H1 (cell line): ENCODE results near the gene LPP. TPM values are rescaled to one million over a fixed set of nuclear protein-coding genes. Genes with fewer than 3 reads are reported as not detected.

Experiments used
- CTCF ChIA-PET: fragments of 300-600 bp; sonication (Branson Sonifier 250); formaldehyde crosslinking; loops from one replicate; lab custom pipeline; 2021; ENCODE audit not compliant: partially characterized antibody; lab: Charles Lee
- POLR2A ChIA-PET: fragments of 300-600 bp; sonication (Branson Sonifier 250); formaldehyde crosslinking; loops from one replicate; lab custom pipeline; 2021; ENCODE audit warnings: inconsistent platforms; ENCODE audit not compliant: partially characterized antibody; lab: Charles Lee
- DNase-seq, 2 experiments: peaks; one replicate each; pipeline versions ENCODE4 v3.0.0 to v3.0.0-alpha.2; 2010 to 2022; ENCODE audit warnings: low spot score in 2 of 2, low read depth in 1 of 2, mixed read lengths in 1 of 2
- FAIRE-seq: peaks from 2 replicates; lab custom pipeline; 2011; peaks lifted over from hg19 to GRCh38; lab: Jason Lieb, UNC
- H2AFZ ChIP-seq: 2 replicates; pipeline ENCODE4 v1.8.1; 2012; ENCODE audit warnings: low read length, inconsistent platforms
- H2AK5ac ChIP-seq: 2 replicates; pipeline ENCODE4 v1.6.1; 2013; ENCODE audit warnings: low read depth, low read length
- H2BK120ac ChIP-seq: replicated peaks from 2 replicates; pipeline ENCODE3; 2013; ENCODE audit warnings: low read depth, low read length, inconsistent platforms
- H2BK12ac ChIP-seq: 2 replicates; pipeline ENCODE4 v1.6.1; 2013; ENCODE audit warnings: low read depth, low read length
- H2BK15ac ChIP-seq: 2 replicates; pipeline ENCODE4 v1.6.1; 2013; ENCODE audit warnings: low read length
- H2BK20ac ChIP-seq: 2 replicates; pipeline ENCODE4 v1.6.1; 2013; ENCODE audit warnings: low read length
- H2BK5ac ChIP-seq: 2 replicates; pipeline ENCODE4 v1.6.1; 2013; ENCODE audit warnings: low read depth, low read length
- H3K14ac ChIP-seq: 2 replicates; pipeline ENCODE4 v1.6.1; 2013; ENCODE audit warnings: inconsistent platforms; ENCODE audit not compliant: insufficient read length
- H3K18ac ChIP-seq: 2 replicates; pipeline ENCODE4 v1.6.1; 2013; ENCODE audit warnings: low read length; ENCODE audit errors: extremely low read depth
- H3K23ac ChIP-seq: 2 replicates; pipeline ENCODE4 v1.6.1; 2013; ENCODE audit warnings: inconsistent platforms; ENCODE audit not compliant: insufficient read length
- H3K23me2 ChIP-seq: 2 replicates; pipeline ENCODE4 v1.6.1; 2013; ENCODE audit warnings: low read depth, low read length
- H3K27ac ChIP-seq: 2 replicates; pipeline ENCODE4 v1.6.1; 2011; ENCODE audit warnings: low read depth, low read length, inconsistent platforms
- H3K27me3 ChIP-seq, 4 experiments: replicated peaks in 1 of 4; 1 replicate in 1 of 4; 2 replicates in 3 of 4; pipeline versions ENCODE4 v1.6.1 to v1.8.1; 2011 to 2013; ENCODE audit warnings: low read length in 3 of 4, mild to moderate bottlenecking in 3 of 4, inconsistent platforms in 2 of 4, mixed read lengths in 2 of 4, moderate library complexity in 1 of 4; ENCODE audit not compliant: control insufficient read depth in 3 of 4, insufficient read depth in 3 of 4; ENCODE audit errors: extremely low read depth in 1 of 4
- H3K36me3 ChIP-seq, 4 experiments: 2 replicates each; pipeline versions ENCODE4 v1.6.1 to v1.8.1; 2011 to 2013; ENCODE audit warnings: mild to moderate bottlenecking in 4 of 4, low read length in 3 of 4, moderate library complexity in 2 of 4, control low read depth in 1 of 4, inconsistent platforms in 1 of 4; ENCODE audit not compliant: insufficient read depth in 4 of 4, control insufficient read depth in 2 of 4
- H3K4ac ChIP-seq: replicated peaks from 2 replicates; pipeline ENCODE3; 2013; ENCODE audit warnings: low read length, low read depth, mixed read lengths, inconsistent platforms; ENCODE audit not compliant: insufficient read length
- H3K4me1 ChIP-seq, 4 experiments: replicated peaks in 1 of 4; 1 replicate in 1 of 4; 2 replicates in 3 of 4; pipeline versions ENCODE4 v1.6.1 to v1.8.1; 2011 to 2013; ENCODE audit warnings: low read length in 3 of 4, inconsistent platforms in 2 of 4, mixed read lengths in 1 of 4; ENCODE audit not compliant: insufficient read depth in 4 of 4, control insufficient read depth in 3 of 4
- H3K4me2 ChIP-seq, 2 experiments: 2 replicates each; pipeline versions ENCODE4 v1.6.1 to v1.8.1; 2011 to 2013; ENCODE audit warnings: low read depth in 2 of 2, low read length in 2 of 2, control low read depth in 1 of 2, inconsistent platforms in 1 of 2, mild to moderate bottlenecking in 1 of 2; ENCODE audit not compliant: insufficient read depth in 1 of 2
- H3K4me3 ChIP-seq, 4 experiments: fragments of 200-600, 300-600 bp in 1 of 4; sonication (generic), shearing (Covaris generic), sonication (Bioruptor Twin) in 1 of 4; 2 replicates each; pipeline versions ENCODE4 v1.5.1 to v1.8.1; 2011 to 2016; ENCODE audit warnings: low read length in 4 of 4, low read depth in 3 of 4, control low read depth in 2 of 4, inconsistent platforms in 2 of 4, mild to moderate bottlenecking in 2 of 4, mixed read lengths in 1 of 4, moderate library complexity in 1 of 4; ENCODE audit not compliant: insufficient read depth in 2 of 4; ENCODE audit errors: extremely low read depth in 1 of 4
- H3K56ac ChIP-seq: replicated peaks from 2 replicates; pipeline ENCODE3; 2013; ENCODE audit warnings: low read depth, mild to moderate bottlenecking, mixed read lengths, low read length, inconsistent platforms; ENCODE audit not compliant: insufficient read length
- H3K79me1 ChIP-seq: 2 replicates; pipeline ENCODE4 v1.6.1; 2013; ENCODE audit warnings: low read depth, low read length, control low read depth
- H3K79me2 ChIP-seq, 2 experiments: 2 replicates each; pipeline versions ENCODE4 v1.6.1 to v1.8.1; 2012 to 2013; ENCODE audit warnings: low read length in 2 of 2, mild to moderate bottlenecking in 2 of 2, inconsistent platforms in 1 of 2; ENCODE audit not compliant: insufficient read depth in 2 of 2, control insufficient read depth in 1 of 2
- H3K9ac ChIP-seq, 4 experiments: replicated peaks in 1 of 4; 1 replicate in 1 of 4; 2 replicates in 3 of 4; pipeline versions ENCODE4 v1.6.1 to v1.8.1; 2011 to 2013; ENCODE audit warnings: low read depth in 3 of 4, low read length in 3 of 4, control low read depth in 2 of 4, mild to moderate bottlenecking in 2 of 4, moderate library complexity in 2 of 4, inconsistent platforms in 1 of 4; ENCODE audit errors: extremely low read depth in 1 of 4
- H3K9me3 ChIP-seq, 2 experiments: 2 replicates each; pipeline versions ENCODE4 v1.6.1 to v1.8.1; 2012 to 2013; ENCODE audit warnings: mild to moderate bottlenecking in 2 of 2, moderate library complexity in 2 of 2, control low read depth in 1 of 2, inconsistent platforms in 1 of 2, low read depth in 1 of 2, low read length in 1 of 2, mixed read lengths in 1 of 2; ENCODE audit not compliant: insufficient read depth in 2 of 2
- H4K20me1 ChIP-seq, 2 experiments: replicated peaks in 1 of 2; 2 replicates each; pipeline versions ENCODE3 to v1.8.1; 2011 to 2013; ENCODE audit warnings: inconsistent platforms in 2 of 2, low read length in 2 of 2, mild to moderate bottlenecking in 1 of 2; ENCODE audit not compliant: insufficient read depth in 2 of 2, control insufficient read depth in 1 of 2
- H4K5ac ChIP-seq: 2 replicates; pipeline ENCODE4 v1.6.1; 2013; ENCODE audit warnings: low read length, low read depth, mixed read lengths, inconsistent platforms; ENCODE audit not compliant: insufficient read length
- H4K8ac ChIP-seq: 2 replicates; pipeline ENCODE4 v1.8.0; 2013; ENCODE audit warnings: mild to moderate bottlenecking, moderate library complexity, low read length, inconsistent platforms; ENCODE audit not compliant: insufficient read depth; ENCODE audit errors: extremely low read depth
- H4K91ac ChIP-seq: replicated peaks from 2 replicates; pipeline ENCODE3; 2013; ENCODE audit warnings: low read length, mixed read lengths, inconsistent platforms; ENCODE audit not compliant: insufficient read length
- BACH1 ChIP-seq: IDR thresholded peaks from 2 replicates; pipeline ENCODE4 v1.6.1; 2012; ENCODE audit warnings: low read length, improper control_type of control experiment
- BRCA1 ChIP-seq: IDR thresholded peaks from 2 replicates; pipeline ENCODE4 v1.6.1; 2012; ENCODE audit warnings: low read depth, low read length, improper control_type of control experiment
- CEBPB ChIP-seq: IDR thresholded peaks from 2 replicates; pipeline ENCODE4 v1.6.1; 2012; ENCODE audit warnings: low read depth, low read length
- EP300 ChIP-seq, 2 experiments: IDR thresholded peaks; 1 replicate in 1 of 2; 2 replicates in 1 of 2; pipeline ENCODE4 v1.6.1; 2011 to 2012; ENCODE audit warnings: low read depth in 2 of 2, low read length in 2 of 2, mild to moderate bottlenecking in 2 of 2, borderline replicate concordance in 1 of 2, inconsistent platforms in 1 of 2, moderate library complexity in 1 of 2
- HDAC6 ChIP-seq: IDR thresholded peaks from one replicate; pipeline ENCODE4 v1.7.1; 2012; ENCODE audit warnings: low read depth, mild to moderate bottlenecking, inconsistent platforms, low read length, moderate library complexity
- MAFK ChIP-seq: IDR thresholded peaks from 2 replicates; pipeline ENCODE4 v1.6.1; 2012; ENCODE audit warnings: low read depth, mild to moderate bottlenecking, improper control_type of control experiment, low read length
- PHF8 ChIP-seq: fragments of 200-600 bp; sonication (generic); conservative IDR thresholded peaks from 2 replicates; pipeline ENCODE4 v1.7.1; 2012; ENCODE audit warnings: low read depth, mild to moderate bottlenecking, inconsistent platforms, low read length, moderate library complexity
- POLR2AphosphoS5 ChIP-seq: IDR thresholded peaks from 2 replicates; pipeline ENCODE4 v1.6.1; 2011; ENCODE audit warnings: low read depth, low read length
- POU5F1 ChIP-seq: IDR thresholded peaks from 2 replicates; pipeline ENCODE4 v1.6.1; 2011; ENCODE audit warnings: low read depth, mild to moderate bottlenecking, low read length, moderate library complexity
- RBBP5 ChIP-seq: IDR thresholded peaks from 2 replicates; pipeline ENCODE4 v1.7.1; 2012; ENCODE audit warnings: low read depth, mild to moderate bottlenecking, inconsistent platforms, low read length, moderate library complexity, borderline replicate concordance
- SAP30 ChIP-seq: fragments of 300-600 bp; sonication (generic); IDR thresholded peaks from 2 replicates; pipeline ENCODE4 v1.7.1; 2012; ENCODE audit warnings: low read length, moderate library complexity, mild to moderate bottlenecking, inconsistent platforms; ENCODE audit not compliant: insufficient read depth, insufficient replicate concordance
- SIX5 ChIP-seq: IDR thresholded peaks from 2 replicates; pipeline ENCODE4 v1.6.1; 2011; ENCODE audit warnings: mild to moderate bottlenecking, low read depth, low read length
- SP4 ChIP-seq: IDR thresholded peaks from 2 replicates; pipeline ENCODE4 v1.6.1; 2012; ENCODE audit warnings: low read length, inconsistent platforms
- TAF1 ChIP-seq: IDR thresholded peaks from 2 replicates; pipeline ENCODE4 v1.6.1; 2011; ENCODE audit warnings: mild to moderate bottlenecking, low read depth, low read length
- WGBS, 2 experiments: shearing (Covaris generic) in 1 of 2; methylation state at CpG; one replicate each; pipeline versions ENCODE4 v1.1.6 to v1.1.7; 2013 to 2015; ENCODE audit warnings: low lambda C conversion rate in 2 of 2, mixed read lengths in 2 of 2, inconsistent platforms in 1 of 2, low coverage in 1 of 2, missing lambda C conversion rate in 1 of 2; ENCODE audit not compliant: insufficient replicate concordance in 2 of 2, insufficient coverage in 1 of 2, insufficient read length in 1 of 2; ENCODE audit errors: extremely low coverage in 1 of 2, missing lambda C conversion rate in 1 of 2; 5-methylcytosine and 5-hydroxymethylcytosine counted together
- polyA plus RNA-seq, 7 experiments: library from polyadenylated mRNA; depleted of rRNA in 3 of 7; stranded (reverse) in 5 of 7; unstranded in 2 of 7; fragments of >200 nt in 5 of 7; fragments of 200-250 nt in 2 of 7; gene quantifications; 1 replicate in 5 of 7; 2 replicates in 1 of 7; 4 replicates in 1 of 7; pipeline versions ENCODE4 v1.2.1 to v1.2.3, GENCODE V29; 2011 to 2013; ENCODE audit warnings: missing spikeins in 2 of 7, mixed read lengths in 2 of 7
- total RNA-seq: library from RNA; stranded (reverse); fragmentation: NEBNext Ultra II Directional; extraction: Animal tissue kit (Norgen Biotek cat#: 25700); gene quantifications from 2 replicates; pipeline ENCODE4 v1.2.1, GENCODE V29; 2021
- TF ChIP-seq, protein P1 (sequence below): IDR thresholded peaks from 2 replicates; pipeline ENCODE4 v1.6.1; 2011; ENCODE audit warnings: low read depth, mild to moderate bottlenecking, low read length; ENCODE audit not compliant: insufficient read depth

LPP gene
- total and polyA plus RNA-seq, 2 of the 8 experiments (the other 6 are each of a cell fraction or from before 2014, with no cell fraction given): 10.0 to 53.3 TPM

DNA sequence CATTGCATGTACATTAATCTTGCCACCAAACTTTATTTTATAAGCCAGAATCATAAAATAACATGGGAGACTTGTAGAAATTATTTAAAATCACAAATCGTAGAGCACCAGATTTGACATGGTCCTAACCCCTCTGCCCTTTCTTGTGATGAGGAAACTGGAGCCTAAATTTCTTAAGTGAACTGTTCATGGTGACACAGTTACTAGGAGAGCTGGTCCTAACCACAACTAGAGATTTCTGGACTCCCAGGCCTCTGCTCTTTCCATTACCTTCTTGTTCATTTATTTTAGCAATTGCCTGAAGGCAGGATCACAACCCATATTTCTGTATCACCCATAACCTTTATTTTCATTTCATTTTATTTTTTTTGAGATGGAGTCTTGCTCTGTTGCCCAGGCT lies 352.5 kb downstream of the LPP start:
- no peaks in the 10 kb centered on the region for H3K79me1 ChIP-seq
- peaks cover 0 to 3% (median 0%) of the 10 kb centered on the region in 4 experiments; a peak in 1 of 7 replicates for H3K4me1 ChIP-seq
- WGBS, 2 experiments: 96% methylated on average over 1 of the region's 1 CpG; no CpG with 5 or more reads in 1 of the 2 experiments
- H3K14ac ChIP-seq: no peak overlapping the region
- no peak overlapping the region for H3K4me2 ChIP-seq
- no peaks in the 10 kb centered on the region for H3K79me2 ChIP-seq
- no peak overlapping the region for H4K5ac ChIP-seq
- no peak overlapping the region for H3K18ac ChIP-seq
- no peak overlapping the region for H2BK5ac ChIP-seq
- no peak overlapping the region for H4K8ac ChIP-seq
- no peak overlapping the region for H3K9ac ChIP-seq
- H3K27ac ChIP-seq: no peak overlapping the region
- H2BK12ac ChIP-seq: no peak overlapping the region
- no peak overlapping the region for H2BK120ac ChIP-seq
- no peak for DNase-seq
- H2BK15ac ChIP-seq: no peak overlapping the region
- no peak overlapping the region for H3K23ac ChIP-seq
- H4K20me1 ChIP-seq: no peaks in the 10 kb centered on the region
- H2AK5ac ChIP-seq: no peak overlapping the region
- H3K56ac ChIP-seq: no peak overlapping the region
- H3K9me3 ChIP-seq: 0 out of 4 replicates have a peak, but pooled peaks cover 0 to 2% of the 10 kb centered on the region in 2 experiments
- H3K23me2 ChIP-seq: no peaks in the 10 kb centered on the region
- H4K91ac ChIP-seq: no peak overlapping the region
- no peaks in the 10 kb centered on the region for H3K27me3 ChIP-seq
- POLR2A ChIA-PET: no interaction called here
- H3K36me3 ChIP-seq: no peaks in the 10 kb centered on the region; a peak in 1 of 8 replicates
- no peak overlapping the region for H2BK20ac ChIP-seq
- H3K4me3 ChIP-seq: no peak overlapping the region
- no peak for FAIRE-seq
- CTCF ChIA-PET: interaction anchor here (0.6 kb wide), 1 partner anchor 456 kb away, joined by 3 read pairs; no protein-coding TSS in a partner anchor
- no peak overlapping the region for H2AFZ ChIP-seq
- H3K4ac ChIP-seq: no peak overlapping the region
- TF ChIP-seq POLR2AphosphoS5 (no peak), SIX5 (no peak), RBBP5 (no peak), EP300 (IDR thresholded peaks at IDR 0.05; ENCODE audit: borderline replicate concordance in 1 of 2, low read depth in 2 of 2, low read length in 2 of 2) (no peak), MAFK (no peak), PHF8 (no peak), CEBPB (no peak), HDAC6 (no peak), SP4 (no peak), SAP30 (no peak), BACH1 (no peak), TAF1 (no peak), BRCA1 (no peak), POU5F1 (no peak)
- TF ChIP-seq, protein P1, sequence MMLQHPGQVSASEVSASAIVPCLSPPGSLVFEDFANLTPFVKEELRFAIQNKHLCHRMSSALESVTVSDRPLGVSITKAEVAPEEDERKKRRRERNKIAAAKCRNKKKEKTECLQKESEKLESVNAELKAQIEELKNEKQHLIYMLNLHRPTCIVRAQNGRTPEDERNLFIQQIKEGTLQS: no peak
